ENCODE data around the gene PLEKHB1. TPM values are rescaled to one million over a fixed set of nuclear protein-coding genes. Genes with fewer than 3 reads are reported as not detected.

PLEKHB1 gene
- total RNA-seq, 2 donors from 2014 or later = 44.6 to 81.0 TPM

GRCh38 chr11:73680687-73681086 lies 34.3 kb downstream of the PLEKHB1 start:
- TF ChIP-seq CTCF (conservative IDR thresholded peaks at IDR 0.05) = no peak
- Mint-ChIP-seq H3K4me1 (no peaks in the 10 kb centered on the region), H3K27ac (no peak overlapping the region), H3K36me3 (ENCODE audit: low read depth) (peaks cover 42% of the 10 kb centered on the region), H3K4me3 (no peak overlapping the region), H3K27me3 (ENCODE audit: insufficient read depth) (no peaks in the 10 kb centered on the region), H3K9me3 (no peaks in the 10 kb centered on the region)
- H3K27me3 ChIP-seq (ENCODE audit: control insufficient read depth, insufficient read depth, low read length, poor library complexity, severe bottlenecking) = no peaks in the 10 kb centered on the region
- peaks cover 37% of the 10 kb centered on the region for H3K36me3 ChIP-seq (ENCODE audit: control insufficient read depth, insufficient read depth, low read length)
- DNase-seq = no peak
- no peaks in the 10 kb centered on the region for H3K9me3 ChIP-seq (ENCODE audit: control insufficient read depth, low read length)
- no peak overlapping the region for H3K27ac ChIP-seq (ENCODE audit: low read depth, low read length)
- 80 to 100% methylated on average over 1 of the region's 2 CpGs for WGBS, 2 experiments (ENCODE audit: insufficient coverage in 1 of 2, insufficient read length in 1 of 2)
- H3K4me1 ChIP-seq (ENCODE audit: control insufficient read depth, insufficient read depth, low read length) = no peaks in the 10 kb centered on the region
- H3K9ac ChIP-seq (ENCODE audit: extremely low read depth, low read length, poor library complexity, severe bottlenecking) = no peak overlapping the region
- no peak overlapping the region for H3K4me3 ChIP-seq (ENCODE audit: low read length)

GRCh38 chr11:73693899-73694525 lies 47.6 kb downstream of the PLEKHB1 start:
- H3K9me3 ChIP-seq (ENCODE audit: control insufficient read depth, low read length) = no peaks in the 10 kb centered on the region
- H3K9ac ChIP-seq (ENCODE audit: extremely low read depth, low read length, poor library complexity, severe bottlenecking) = no peak overlapping the region
- no peaks in the 10 kb centered on the region for H3K27me3 ChIP-seq (ENCODE audit: control insufficient read depth, insufficient read depth, low read length, poor library complexity, severe bottlenecking)
- H3K36me3 Mint-ChIP-seq (ENCODE audit: low read depth) = peaks cover 30% of the 10 kb centered on the region
- no peak for DNase-seq
- TF ChIP-seq CTCF (conservative IDR thresholded peaks at IDR 0.05) = no peak
- peaks cover 4% of the 10 kb centered on the region for H3K4me1 Mint-ChIP-seq
- H3K4me3 ChIP-seq (ENCODE audit: low read length) = no peak overlapping the region
- no peaks in the 10 kb centered on the region for H3K4me1 ChIP-seq (ENCODE audit: control insufficient read depth, insufficient read depth, low read length)
- no peaks in the 10 kb centered on the region for H3K27me3 Mint-ChIP-seq (ENCODE audit: insufficient read depth)
- 83 to 100% methylated on average over 3 to 4 of the region's 4 CpGs for WGBS, 2 experiments (ENCODE audit: insufficient coverage in 1 of 2, insufficient read length in 1 of 2)
- peaks cover 28% of the 10 kb centered on the region for H3K36me3 ChIP-seq (ENCODE audit: control insufficient read depth, insufficient read depth, low read length)
- no peak overlapping the region for H3K27ac ChIP-seq (ENCODE audit: low read depth, low read length)
- H3K4me3 Mint-ChIP-seq = no peak overlapping the region
- H3K9me3 Mint-ChIP-seq = no peaks in the 10 kb centered on the region
- no peak overlapping the region for H3K27ac Mint-ChIP-seq

- H3K27ac ChIP-seq (ENCODE audit: low read depth, low read length) = no peak overlapping the region
- no peaks in the 10 kb centered on the region for H3K27me3 ChIP-seq (ENCODE audit: control insufficient read depth, insufficient read depth, low read length, poor library complexity, severe bottlenecking)
- peaks cover 52% of the 10 kb centered on the region for H3K36me3 ChIP-seq (ENCODE audit: control insufficient read depth, insufficient read depth, low read length)
- no peak for DNase-seq
- H3K27ac Mint-ChIP-seq = no peak overlapping the region
- H3K36me3 Mint-ChIP-seq (ENCODE audit: low read depth) = peaks cover 34% of the 10 kb centered on the region
- no peak for TF ChIP-seq CTCF (conservative IDR thresholded peaks at IDR 0.05)
- 92 to 100% methylated on average over 1 of the region's 1 CpG for WGBS, 2 experiments (ENCODE audit: insufficient coverage in 1 of 2, insufficient read length in 1 of 2)
- H3K4me3 Mint-ChIP-seq = no peak overlapping the region
- H3K27me3 Mint-ChIP-seq (ENCODE audit: insufficient read depth) = no peaks in the 10 kb centered on the region
- no peak overlapping the region for H3K4me3 ChIP-seq (ENCODE audit: low read length)
- no peaks in the 10 kb centered on the region for H3K9me3 ChIP-seq (ENCODE audit: control insufficient read depth, low read length)
- H3K9ac ChIP-seq (ENCODE audit: extremely low read depth, low read length, poor library complexity, severe bottlenecking) = no peak overlapping the region
- H3K4me1 ChIP-seq (ENCODE audit: control insufficient read depth, insufficient read depth, low read length) = no peaks in the 10 kb centered on the region
- no peaks in the 10 kb centered on the region for H3K4me1 Mint-ChIP-seq
- H3K9me3 Mint-ChIP-seq = no peaks in the 10 kb centered on the region
Observed at GRCh38 chr11:73705053-73705452, 58.7 kb downstream of the PLEKHB1 start.

Measured in endodermal cell (in vitro differentiated cells).